GM12873 (cell line): ENCODE measurements around the gene GALNT1.

Experiments
- TF ChIP-seq, protein P1 (sequence below): IDR thresholded peaks from 2 replicates; pipeline ENCODE4 v1.5.1; 2012; ENCODE audit warnings: low read depth, mild to moderate bottlenecking, moderate library complexity, low read length, control low read depth; ENCODE audit not compliant: insufficient read depth; ENCODE audit errors: missing control alignments

The GALNT1 gene

DNA sequence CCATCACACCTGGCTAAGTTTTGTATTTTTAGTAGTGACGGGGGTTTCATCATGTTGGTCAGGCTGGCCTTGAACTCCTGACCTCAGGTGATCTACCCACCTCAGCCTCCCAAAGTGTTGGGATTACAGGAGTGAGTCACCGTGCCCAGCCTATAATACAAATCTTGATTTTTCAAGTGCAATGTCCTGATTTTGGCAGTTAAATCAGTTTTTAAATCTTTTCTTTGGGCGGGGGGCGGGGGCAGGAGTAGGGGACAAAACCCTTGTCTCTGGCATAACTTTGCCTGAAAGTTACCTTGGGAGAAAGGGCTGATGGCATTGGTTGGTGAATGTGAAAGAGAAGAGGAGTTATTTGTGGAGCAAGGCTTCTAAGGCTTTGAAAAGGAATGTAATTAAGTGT is 12.3 kb downstream of the GALNT1 start:
- TF ChIP-seq, protein P1, sequence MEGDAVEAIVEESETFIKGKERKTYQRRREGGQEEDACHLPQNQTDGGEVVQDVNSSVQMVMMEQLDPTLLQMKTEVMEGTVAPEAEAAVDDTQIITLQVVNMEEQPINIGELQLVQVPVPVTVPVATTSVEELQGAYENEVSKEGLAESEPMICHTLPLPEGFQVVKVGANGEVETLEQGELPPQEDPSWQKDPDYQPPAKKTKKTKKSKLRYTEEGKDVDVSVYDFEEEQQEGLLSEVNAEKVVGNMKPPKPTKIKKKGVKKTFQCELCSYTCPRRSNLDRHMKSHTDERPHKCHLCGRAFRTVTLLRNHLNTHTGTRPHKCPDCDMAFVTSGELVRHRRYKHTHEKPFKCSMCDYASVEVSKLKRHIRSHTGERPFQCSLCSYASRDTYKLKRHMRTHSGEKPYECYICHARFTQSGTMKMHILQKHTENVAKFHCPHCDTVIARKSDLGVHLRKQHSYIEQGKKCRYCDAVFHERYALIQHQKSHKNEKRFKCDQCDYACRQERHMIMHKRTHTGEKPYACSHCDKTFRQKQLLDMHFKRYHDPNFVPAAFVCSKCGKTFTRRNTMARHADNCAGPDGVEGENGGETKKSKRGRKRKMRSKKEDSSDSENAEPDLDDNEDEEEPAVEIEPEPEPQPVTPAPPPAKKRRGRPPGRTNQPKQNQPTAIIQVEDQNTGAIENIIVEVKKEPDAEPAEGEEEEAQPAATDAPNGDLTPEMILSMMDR: no peak

- TF ChIP-seq, protein P1: no peak
Observed at GRCh38 chr18:35597758-35598157, 16.2 kb downstream of the GALNT1 start.

DNA sequence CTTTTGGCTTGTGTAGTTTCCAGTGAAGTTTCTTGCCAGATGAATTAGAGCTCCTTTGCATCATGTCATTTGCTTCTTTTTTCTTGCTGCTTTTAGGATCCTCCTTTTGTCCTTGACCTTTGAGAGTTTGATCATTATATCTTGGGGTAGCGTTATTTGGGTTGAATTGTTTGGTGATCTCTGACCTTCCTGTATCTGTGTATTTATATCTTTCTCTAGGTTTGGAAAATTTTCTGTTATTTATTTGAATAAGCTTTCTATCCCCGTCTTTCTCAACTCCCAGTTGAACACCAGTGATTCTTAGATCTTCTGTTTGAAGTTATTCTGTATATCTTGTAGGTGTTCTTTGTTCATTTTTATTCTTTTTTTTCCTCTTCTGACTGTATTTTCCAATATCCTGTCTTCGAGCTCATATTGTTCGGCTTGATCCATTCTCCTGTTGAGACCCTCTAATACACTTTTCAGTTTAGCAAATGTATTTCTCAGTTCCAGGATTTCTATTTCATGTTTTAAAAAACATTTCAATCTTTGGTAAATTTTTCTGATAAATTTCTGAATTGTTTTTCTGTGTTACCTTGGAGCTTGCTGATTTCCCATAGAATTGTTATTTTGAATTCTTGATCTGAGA is 20.8 kb downstream of the GALNT1 start:
- TF ChIP-seq, protein P1: no peak

GRCh38 chr18:35603008-35603407 is 21.5 kb downstream of the GALNT1 start:
- TF ChIP-seq, protein P1: no peak

- TF ChIP-seq, protein P1: no peak
Observed at GRCh38 chr18:35603528-35603927, 22.0 kb downstream of the GALNT1 start.

DNA sequence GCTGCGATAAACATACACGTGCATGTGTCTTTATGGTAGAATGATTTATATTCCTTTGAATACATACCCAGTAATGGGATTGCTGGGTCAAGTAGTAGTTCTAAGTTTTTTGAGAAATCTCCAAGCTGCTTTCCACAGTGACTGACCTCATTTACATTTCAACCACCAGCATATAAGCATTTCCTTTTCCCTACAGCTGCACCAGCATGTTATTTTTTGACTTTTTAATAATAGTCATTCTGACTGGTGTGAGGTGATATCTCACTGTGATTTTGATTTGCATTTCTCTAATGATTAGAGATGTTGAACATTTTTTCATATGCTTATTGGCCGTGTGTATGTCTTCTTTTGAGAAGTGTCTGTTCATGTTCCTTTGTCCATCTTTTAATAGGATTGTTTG is 22.8 kb downstream of the GALNT1 start:
- TF ChIP-seq, protein P1: no peak

DNA sequence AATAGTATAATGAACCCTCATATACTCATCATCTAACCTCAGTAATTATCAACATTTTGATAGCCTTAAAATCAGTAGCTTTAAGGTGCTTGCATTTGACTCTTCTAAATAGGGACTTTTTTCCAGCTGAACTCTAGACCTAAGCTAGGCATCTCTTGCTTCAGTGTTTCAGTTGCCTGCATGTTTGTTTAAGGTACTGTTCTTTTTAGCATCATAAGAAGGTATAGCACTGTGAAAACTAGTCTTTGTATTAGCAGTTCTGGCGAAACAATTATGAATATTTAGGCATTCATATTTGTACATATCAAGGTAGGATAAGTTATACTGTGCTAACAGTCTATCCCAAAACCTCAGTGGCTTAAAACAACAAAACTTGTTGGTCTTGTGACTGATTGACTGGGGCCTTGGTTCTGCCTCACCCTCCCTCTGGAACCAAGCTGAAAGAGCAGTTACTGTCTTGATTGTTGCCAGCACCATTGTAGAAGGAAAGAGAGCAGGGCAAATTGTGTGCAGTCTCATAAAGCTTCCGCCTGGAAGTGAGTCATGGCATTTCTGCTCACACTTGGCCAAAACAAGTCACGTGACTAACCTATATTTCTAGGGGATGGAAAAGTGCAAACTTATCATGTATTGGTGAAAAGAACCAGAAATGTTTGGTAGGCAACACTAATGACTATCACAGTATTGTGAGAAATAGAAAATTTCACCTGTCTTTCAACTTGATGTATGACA is 24.3 kb downstream of the GALNT1 start:
- TF ChIP-seq, protein P1: no peak
